GM12865 (cell line): ENCODE results near the gene ALG3.

Experiments used
- DNase-seq: peaks from one replicate; pipeline ENCODE4 v3.0.0; 2010; ENCODE audit warnings: low read depth
- H3K4me3 ChIP-seq: 2 replicates; pipeline ENCODE4 v1.5.1; 2011; ENCODE audit warnings: mild to moderate bottlenecking, low read depth, low read length, control low read depth
- TF ChIP-seq, protein P1 (sequence below): IDR thresholded peaks from 2 replicates; pipeline ENCODE4 v1.5.1; 2011; ENCODE audit warnings: low read length, control low read depth, low read depth, inconsistent platforms; ENCODE audit not compliant: insufficient read depth; ENCODE audit errors: missing control alignments

ALG3 gene

DNA sequence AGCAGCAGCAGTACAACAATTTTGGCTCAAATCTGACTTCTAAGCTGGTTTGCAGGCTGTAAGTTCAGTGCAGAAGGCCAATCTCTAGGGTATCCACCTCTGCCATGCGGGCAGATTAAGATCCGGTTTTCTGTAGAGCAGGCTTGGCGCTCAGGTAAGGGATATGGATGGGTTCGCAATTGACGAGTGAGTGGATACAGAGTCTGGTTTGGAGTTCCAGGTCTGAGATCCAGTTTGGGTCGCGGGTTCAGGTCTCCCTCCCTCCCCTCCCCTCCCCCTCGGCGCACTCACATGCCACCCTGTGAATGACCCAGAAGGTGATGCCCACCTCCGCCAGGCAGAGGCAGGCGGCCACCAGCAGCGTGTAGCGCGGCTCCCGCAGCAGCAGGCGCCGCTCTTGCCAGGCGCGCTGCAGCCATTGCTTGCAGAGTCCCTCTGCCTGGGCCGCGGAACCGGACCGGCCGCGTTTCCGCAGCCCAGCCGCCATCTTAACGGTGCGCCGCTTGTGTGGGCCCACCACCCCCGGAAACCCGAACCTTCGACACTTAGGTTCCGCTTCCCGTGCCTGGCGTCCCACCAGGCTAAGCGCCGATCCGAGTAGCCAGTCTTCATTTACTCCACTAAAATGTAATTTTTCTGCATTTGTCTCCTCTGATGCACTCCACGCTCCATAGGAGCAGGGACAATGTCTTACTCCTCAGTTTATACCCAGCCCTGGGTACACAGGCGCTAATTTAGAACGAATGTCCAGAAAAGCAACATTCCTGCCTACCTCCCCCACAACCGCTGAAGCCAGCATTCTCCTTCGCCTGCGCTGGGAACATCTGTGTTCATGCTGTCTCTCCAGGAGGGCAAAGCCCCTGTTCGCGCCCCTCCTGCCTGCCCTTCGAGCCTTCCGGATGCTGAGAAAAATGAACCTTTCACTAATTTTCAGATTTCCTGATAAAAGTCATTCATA lies at the start of gene ALG3:
ALG3 (minus strand) TSS at position 509 of the 958 bp plus-strand sequence; CDS start at position 487, 22 bp downstream.
- DNase-seq, result peak; percentile 94
- peak within 1 kb of the TSS; percentile 86 for H3K4me3 ChIP-seq
- TF ChIP-seq, protein P1, sequence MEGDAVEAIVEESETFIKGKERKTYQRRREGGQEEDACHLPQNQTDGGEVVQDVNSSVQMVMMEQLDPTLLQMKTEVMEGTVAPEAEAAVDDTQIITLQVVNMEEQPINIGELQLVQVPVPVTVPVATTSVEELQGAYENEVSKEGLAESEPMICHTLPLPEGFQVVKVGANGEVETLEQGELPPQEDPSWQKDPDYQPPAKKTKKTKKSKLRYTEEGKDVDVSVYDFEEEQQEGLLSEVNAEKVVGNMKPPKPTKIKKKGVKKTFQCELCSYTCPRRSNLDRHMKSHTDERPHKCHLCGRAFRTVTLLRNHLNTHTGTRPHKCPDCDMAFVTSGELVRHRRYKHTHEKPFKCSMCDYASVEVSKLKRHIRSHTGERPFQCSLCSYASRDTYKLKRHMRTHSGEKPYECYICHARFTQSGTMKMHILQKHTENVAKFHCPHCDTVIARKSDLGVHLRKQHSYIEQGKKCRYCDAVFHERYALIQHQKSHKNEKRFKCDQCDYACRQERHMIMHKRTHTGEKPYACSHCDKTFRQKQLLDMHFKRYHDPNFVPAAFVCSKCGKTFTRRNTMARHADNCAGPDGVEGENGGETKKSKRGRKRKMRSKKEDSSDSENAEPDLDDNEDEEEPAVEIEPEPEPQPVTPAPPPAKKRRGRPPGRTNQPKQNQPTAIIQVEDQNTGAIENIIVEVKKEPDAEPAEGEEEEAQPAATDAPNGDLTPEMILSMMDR, result no peak

DNA sequence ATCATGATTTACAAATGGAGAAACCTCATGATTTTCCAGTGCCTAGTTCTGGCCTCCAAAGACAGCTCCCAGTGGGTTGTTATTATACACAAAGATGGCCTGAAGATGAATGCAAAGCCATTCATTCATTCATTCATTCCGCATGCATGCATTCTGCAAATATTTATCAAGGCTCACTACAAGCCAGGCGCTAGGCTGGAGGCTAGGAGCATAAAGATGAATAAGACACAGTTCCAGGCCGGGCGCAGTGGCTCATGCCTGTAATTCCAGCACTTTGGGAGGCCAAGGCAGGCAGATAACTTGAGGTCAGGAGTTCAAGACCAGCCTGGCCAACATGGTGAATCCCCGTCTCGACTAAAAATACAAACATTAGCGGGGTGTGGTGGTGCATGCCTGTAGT lies 47.9 kb upstream of the ALG3 start:
- no peak for DNase-seq
- H3K4me3 ChIP-seq, result no peak overlapping the region
- TF ChIP-seq, protein P1, result no peak

DNA sequence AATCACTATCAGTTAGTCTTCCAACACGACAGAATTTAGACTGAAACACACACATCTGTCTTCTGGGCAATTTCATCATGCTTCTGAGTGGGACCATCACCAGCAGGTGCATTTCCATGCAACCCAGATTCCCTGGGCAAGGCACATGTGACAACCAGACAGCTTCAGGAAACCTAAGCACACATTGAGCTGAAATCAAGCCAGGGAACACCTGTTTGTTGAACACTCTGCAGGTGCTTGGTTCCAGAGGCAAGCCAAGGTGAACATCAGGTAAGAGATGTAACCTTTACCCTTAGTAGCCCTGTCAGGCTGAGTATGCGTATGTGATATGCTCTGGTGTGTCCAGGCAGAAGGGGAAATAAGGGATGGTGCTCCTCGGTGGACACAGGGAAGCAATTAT lies 47.0 kb upstream of the ALG3 start:
- no peak overlapping the region for H3K4me3 ChIP-seq
- TF ChIP-seq, protein P1, result no peak
- no peak for DNase-seq

DNA sequence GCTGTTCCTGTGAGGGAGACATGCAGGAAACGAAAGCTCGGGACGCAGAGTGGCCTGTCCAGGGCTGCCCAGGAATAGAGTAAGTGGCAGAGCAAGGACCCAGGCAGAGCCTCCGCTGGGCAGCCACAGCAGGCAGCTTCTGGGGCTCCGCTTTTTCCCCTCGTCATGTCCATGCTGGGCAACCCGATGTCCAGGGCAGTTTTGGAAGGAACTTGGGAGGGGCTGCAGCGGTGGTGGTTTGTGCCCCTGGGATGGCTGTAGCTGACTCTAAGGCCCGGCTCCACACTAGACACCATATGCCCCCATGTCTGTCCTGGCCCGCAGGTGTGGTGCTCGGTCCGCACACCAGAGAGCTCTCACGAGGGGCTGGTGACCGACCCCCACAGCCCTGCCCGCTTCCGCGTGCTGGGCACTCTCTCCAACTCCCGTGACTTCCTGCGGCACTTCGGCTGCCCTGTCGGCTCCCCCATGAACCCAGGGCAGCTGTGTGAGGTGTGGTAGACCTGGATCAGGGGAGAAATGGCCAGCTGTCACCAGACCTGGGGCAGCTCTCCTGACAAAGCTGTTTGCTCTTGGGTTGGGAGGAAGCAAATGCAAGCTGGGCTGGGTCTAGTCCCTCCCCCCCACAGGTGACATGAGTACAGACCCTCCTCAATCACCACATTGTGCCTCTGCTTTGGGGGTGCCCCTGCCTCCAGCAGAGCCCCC lies 43.1 kb upstream of the ALG3 start:
- no peak overlapping the region for H3K4me3 ChIP-seq
- TF ChIP-seq, protein P1, result no peak
- DNase-seq, result no peak

DNA sequence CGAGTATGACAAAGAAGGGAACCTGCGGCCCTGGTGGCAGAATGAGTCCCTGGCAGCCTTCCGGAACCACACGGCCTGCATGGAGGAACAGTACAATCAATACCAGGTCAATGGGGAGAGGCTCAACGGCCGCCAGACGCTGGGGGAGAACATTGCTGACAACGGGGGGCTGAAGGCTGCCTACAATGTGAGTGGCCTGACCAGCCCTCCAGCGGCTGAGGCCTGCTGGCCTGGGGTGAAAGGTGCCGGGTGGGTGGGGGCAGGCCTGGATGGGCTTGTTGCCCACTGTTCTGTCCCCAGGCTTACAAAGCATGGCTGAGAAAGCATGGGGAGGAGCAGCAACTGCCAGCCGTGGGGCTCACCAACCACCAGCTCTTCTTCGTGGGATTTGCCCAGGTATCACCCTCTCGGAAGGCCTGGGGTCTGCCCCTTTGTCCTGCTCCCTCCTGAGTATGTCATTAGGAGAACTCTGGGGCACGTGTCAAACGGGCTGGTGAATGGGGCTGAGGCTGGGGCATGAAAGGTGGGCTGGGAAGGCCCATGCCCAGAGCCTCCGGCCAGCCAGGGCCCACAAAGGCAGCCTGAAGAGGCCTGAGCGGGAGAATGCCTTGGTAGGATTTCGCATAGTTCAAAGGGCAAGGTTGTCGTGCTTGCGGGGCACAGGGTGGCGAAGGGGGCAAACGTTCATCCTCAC lies 42.4 kb upstream of the ALG3 start:
- TF ChIP-seq, protein P1, result no peak
- no peak for DNase-seq
- no peak overlapping the region for H3K4me3 ChIP-seq

DNA sequence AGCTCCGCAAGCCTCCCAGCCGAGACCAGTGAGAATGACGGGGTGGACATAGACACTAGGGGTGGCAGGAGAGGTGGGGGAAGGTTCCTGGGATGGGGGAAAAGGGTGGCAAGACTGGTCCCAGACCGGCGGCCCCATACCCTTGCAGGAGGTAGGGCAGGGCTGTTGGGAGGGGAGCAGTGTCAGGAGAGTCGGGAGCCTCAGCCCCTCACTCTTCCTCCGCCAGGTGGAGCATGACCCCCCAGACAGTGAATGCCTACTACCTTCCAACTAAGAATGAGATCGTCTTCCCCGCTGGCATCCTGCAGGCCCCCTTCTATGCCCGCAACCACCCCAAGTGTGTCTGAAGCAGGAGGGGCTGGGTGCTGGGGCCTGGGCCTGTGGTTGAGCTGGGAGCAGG lies 41.6 kb upstream of the ALG3 start:
- TF ChIP-seq, protein P1, result no peak
- H3K4me3 ChIP-seq, result no peak overlapping the region
- no peak for DNase-seq
